Measurements from ENCODE around the gene ATP5PD. TPM values are rescaled to one million over a fixed set of nuclear protein-coding genes. Genes with fewer than 3 reads are reported as not detected.
"Not testable (repeated sequence)": the region's sequence is repeated elsewhere in the genome, so short reads cannot be mapped to it uniquely, and the experiment has no call there.

The ATP5PD gene
- total RNA-seq, 6 donors from 2014 or later = 126 to 198 (median 186) TPM

DNA sequence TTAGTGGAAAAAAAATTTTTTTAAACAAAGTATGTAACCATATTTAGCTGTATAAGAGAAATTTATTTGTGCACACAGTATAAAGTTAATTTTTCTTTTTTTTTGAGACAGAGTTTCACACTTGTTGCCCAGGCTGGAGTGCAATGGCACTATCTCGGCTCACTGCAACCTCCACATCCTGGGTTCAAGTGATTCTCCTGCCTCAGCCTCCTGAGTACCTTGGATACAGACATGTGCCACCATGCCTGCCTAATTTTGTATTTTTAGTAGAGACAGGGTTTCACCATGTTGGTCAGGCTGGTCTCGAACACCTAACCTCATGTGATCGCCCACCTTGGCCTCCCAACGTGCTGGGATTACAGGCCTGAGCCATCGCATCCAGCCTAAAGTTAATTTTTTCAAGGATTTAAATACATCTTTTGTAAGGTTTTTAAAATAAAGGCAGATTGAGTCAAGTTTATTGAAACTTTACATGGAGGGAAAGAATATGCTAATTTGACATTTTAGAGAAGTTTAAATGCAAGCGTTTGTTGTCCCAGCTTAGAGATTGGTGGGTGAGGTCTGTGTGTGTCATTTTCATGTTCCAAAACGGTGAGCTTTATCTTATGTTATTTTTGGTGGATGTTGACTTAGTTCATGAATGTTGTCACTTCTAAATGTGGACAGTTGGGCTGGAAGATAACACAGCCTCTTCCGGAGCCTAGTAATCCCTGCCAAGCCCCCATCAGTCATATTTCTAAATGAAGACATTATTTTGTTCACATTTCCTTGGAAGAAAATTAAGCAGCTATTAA is 24.9 kb upstream of the ATP5PD start:
- not testable (repeated sequence) for H3K36me3 ChIP-seq; H3K4me3 ChIP-seq; H3K9me3 ChIP-seq; ATAC-seq (ENCODE audit: low FRiP score in 2 of 2); DNase-seq; H3K27me3 ChIP-seq; H3K27ac ChIP-seq
- peak in 1 of 4 donors; percentile 15 for TF ChIP-seq EP300 (IDR thresholded peaks at IDR 0.05)
- 79 to 83% methylated on average over 8 of the region's 8 CpGs for WGBS, 2 donors
- peaks cover 0 to 10% (median under 1%) of the 10 kb centered on the region in 4 donors for H3K4me1 ChIP-seq

- no peak for DNase-seq
- no peak for ATAC-seq (ENCODE audit: low FRiP score in 2 of 2)
- no peaks in the 10 kb centered on the region for H3K4me1 ChIP-seq
- no peak overlapping the region for H3K27ac ChIP-seq
- H3K4me3 ChIP-seq = no peak overlapping the region
- no peaks in the 10 kb centered on the region for H3K9me3 ChIP-seq
- no peaks in the 10 kb centered on the region for H3K27me3 ChIP-seq
- TF ChIP-seq POLR2A (IDR thresholded peaks at IDR 0.05) (no peak), EP300 (IDR thresholded peaks at IDR 0.05) (no peak), POLR2AphosphoS5 (IDR thresholded peaks at IDR 0.05) (no peak)
- TF ChIP-seq, protein P1, sequence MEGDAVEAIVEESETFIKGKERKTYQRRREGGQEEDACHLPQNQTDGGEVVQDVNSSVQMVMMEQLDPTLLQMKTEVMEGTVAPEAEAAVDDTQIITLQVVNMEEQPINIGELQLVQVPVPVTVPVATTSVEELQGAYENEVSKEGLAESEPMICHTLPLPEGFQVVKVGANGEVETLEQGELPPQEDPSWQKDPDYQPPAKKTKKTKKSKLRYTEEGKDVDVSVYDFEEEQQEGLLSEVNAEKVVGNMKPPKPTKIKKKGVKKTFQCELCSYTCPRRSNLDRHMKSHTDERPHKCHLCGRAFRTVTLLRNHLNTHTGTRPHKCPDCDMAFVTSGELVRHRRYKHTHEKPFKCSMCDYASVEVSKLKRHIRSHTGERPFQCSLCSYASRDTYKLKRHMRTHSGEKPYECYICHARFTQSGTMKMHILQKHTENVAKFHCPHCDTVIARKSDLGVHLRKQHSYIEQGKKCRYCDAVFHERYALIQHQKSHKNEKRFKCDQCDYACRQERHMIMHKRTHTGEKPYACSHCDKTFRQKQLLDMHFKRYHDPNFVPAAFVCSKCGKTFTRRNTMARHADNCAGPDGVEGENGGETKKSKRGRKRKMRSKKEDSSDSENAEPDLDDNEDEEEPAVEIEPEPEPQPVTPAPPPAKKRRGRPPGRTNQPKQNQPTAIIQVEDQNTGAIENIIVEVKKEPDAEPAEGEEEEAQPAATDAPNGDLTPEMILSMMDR (IDR thresholded peaks at IDR 0.05) = peak in 5 of 6 experiments; percentile 13 to 42 (median 22)
- WGBS, 2 donors = 83 to 100% methylated on average over 2 of the region's 2 CpGs
- peaks cover 0 to 6% (median 2%) of the 10 kb centered on the region in 4 donors for H3K36me3 ChIP-seq
Measured at GRCh38 chr17:75069783-75070182, 23.0 kb upstream of the ATP5PD start.

DNA sequence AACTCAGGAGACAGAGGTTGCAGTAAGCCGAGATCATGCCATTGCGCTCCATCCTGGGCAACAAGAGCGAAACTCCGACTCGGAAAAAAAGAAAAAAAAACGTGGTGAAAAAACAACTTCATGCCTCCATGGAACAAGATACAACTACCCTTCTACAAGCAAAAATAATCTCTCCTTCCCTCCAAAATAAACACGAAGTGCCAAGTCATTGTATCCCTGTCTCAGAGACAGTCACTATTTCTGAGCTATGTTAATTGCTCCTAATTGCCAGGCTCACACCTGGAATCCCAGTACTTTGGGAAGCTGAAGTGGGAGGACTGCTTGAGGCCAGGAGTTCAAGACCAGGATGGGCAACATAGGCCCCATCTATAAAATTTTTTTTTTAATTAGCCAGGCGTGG is 22.0 kb upstream of the ATP5PD start:
- Histone ChIP-seq H3K27ac (no peak overlapping the region), H3K36me3 (peaks cover 0 to 16% (median 12%) of the 10 kb centered on the region in 4 donors), H3K4me1 (no peaks in the 10 kb centered on the region), H3K9me3 (no peaks in the 10 kb centered on the region), H3K27me3 (no peaks in the 10 kb centered on the region), H3K4me3 (no peak overlapping the region)
- TF ChIP-seq, protein P1 (IDR thresholded peaks at IDR 0.05) = no peak
- TF ChIP-seq POLR2A (IDR thresholded peaks at IDR 0.05) (no peak), EP300 (IDR thresholded peaks at IDR 0.05) (no peak), POLR2AphosphoS5 (IDR thresholded peaks at IDR 0.05) (no peak)
- no peak for DNase-seq
- WGBS, 2 donors = 78 to 85% methylated on average over 8 of the region's 8 CpGs
- no peak for ATAC-seq (ENCODE audit: low FRiP score in 2 of 2)

- no peak overlapping the region for H3K27ac ChIP-seq
- H3K4me3 ChIP-seq = no peak overlapping the region
- 46 to 47% methylated on average over 4 of the region's 4 CpGs for whole genome bisulfite sequencing, 2 donors
- DNase-seq (no peak), ATAC-seq (ENCODE audit: low FRiP score in 2 of 2) (no peak)
- TF ChIP-seq POLR2AphosphoS5 (IDR thresholded peaks at IDR 0.05) (no peak), EP300 (IDR thresholded peaks at IDR 0.05) (no peak), POLR2A (IDR thresholded peaks at IDR 0.05) (no peak)
- no peaks in the 10 kb centered on the region for H3K4me1 ChIP-seq
- H3K27me3 ChIP-seq = no peaks in the 10 kb centered on the region
- no peaks in the 10 kb centered on the region for H3K9me3 ChIP-seq
- H3K36me3 ChIP-seq = peaks cover 0 to 25% (median 21%) of the 10 kb centered on the region in 4 donors
Measured at GRCh38 chr17:75067856-75068255, 21.1 kb upstream of the ATP5PD start.

DNA sequence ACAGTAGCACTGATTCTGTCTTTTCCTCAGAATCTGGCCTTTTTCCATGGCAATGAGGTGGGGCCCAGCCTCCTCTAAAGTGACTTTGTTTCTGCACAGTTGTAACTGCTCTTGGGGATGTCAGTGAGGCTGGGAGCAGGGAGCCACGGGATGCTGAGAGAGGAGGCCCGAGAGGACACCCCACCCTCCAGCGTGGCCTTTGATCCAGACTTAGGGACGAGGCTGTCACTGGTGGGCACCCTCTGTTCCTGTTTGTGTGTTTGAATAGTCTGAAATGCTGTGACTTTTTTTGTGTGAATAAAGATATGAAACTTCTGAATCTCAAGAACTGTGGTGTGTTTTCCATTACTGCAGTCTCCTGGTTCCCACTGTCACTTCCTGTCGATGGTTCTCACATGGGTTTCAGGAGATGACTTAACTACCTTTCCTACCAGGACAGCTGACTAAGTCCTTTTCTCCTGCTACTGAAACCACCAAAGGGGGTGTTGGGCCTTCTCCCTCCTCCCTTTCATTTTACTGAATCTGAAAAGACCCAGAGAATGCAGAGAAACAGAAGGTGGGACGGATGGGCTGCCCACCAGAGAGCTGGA is 18.9 kb upstream of the ATP5PD start:
- 73 to 78% methylated on average over 6 of the region's 6 CpGs for WGBS, 2 donors
- Histone ChIP-seq H3K27me3 (no peaks in the 10 kb centered on the region), H3K27ac (no peak overlapping the region), H3K36me3 (peaks cover 5 to 47% (median 36%) of the 10 kb centered on the region in 4 donors), H3K9me3 (no peaks in the 10 kb centered on the region), H3K4me3 (no peak overlapping the region), H3K4me1 (peaks cover 0 to under 1% (median 0%) of the 10 kb centered on the region in 4 donors)
- no peak for DNase-seq
- no peak for ATAC-seq (ENCODE audit: low FRiP score in 2 of 2)
- no peak for TF ChIP-seq POLR2AphosphoS5 (IDR thresholded peaks at IDR 0.05)
- TF ChIP-seq, protein P1 (IDR thresholded peaks at IDR 0.05) = no peak
